HepG2 (cell line): Measurements from ENCODE around the gene PYY. TPM values are rescaled to one million over a fixed set of nuclear protein-coding genes. Genes with fewer than 3 reads are reported as not detected.

Source experiments
- AGO2 ChIP-seq: fragments of 200-400 bp; formaldehyde crosslinking; optimal IDR thresholded peaks from 2 replicates; pipeline ENCODE3; 2017; ENCODE audit warnings: mild to moderate bottlenecking, low read depth, low read length, moderate library complexity
- ARID5B ChIP-seq: IDR thresholded peaks from 2 replicates; pipeline ENCODE4 v1.4.0; 2020; ENCODE audit warnings: mild to moderate bottlenecking, missing genetic modification reagents
- E2F1 ChIP-seq: sonication (generic); formaldehyde crosslinking; IDR thresholded peaks from 2 replicates; pipeline ENCODE4 v1.5.0; 2020; ENCODE audit warnings: missing genetic modification reagents
- MAF1 ChIP-seq: sonication (generic); formaldehyde crosslinking; IDR thresholded peaks from 2 replicates; pipeline ENCODE4 v1.5.0; 2020; ENCODE audit warnings: missing genetic modification reagents, borderline replicate concordance
- NCOR1 ChIP-seq: fragments of 200-600 bp; sonication (generic); IDR thresholded peaks from 2 replicates; pipeline ENCODE4 v1.7.0; 2017; ENCODE audit warnings: antibody characterized with exemption, low read length, borderline replicate concordance
- NFATC3 ChIP-seq: sonication (generic); formaldehyde crosslinking; IDR thresholded peaks from 2 replicates; pipeline ENCODE4 v1.5.1; 2020; ENCODE audit warnings: mild to moderate bottlenecking, missing genetic modification reagents
- NRL ChIP-seq: sonication (generic); formaldehyde crosslinking; IDR thresholded peaks from 2 replicates; pipeline ENCODE4 v1.5.0; 2020; ENCODE audit warnings: missing genetic modification reagents, mild to moderate bottlenecking, moderate library complexity, borderline replicate concordance
- PAWR ChIP-seq: sonication (generic); formaldehyde crosslinking; IDR thresholded peaks from 2 replicates; pipeline ENCODE4 v1.4.0; 2020; ENCODE audit warnings: missing genetic modification reagents, mild to moderate bottlenecking, borderline replicate concordance
- PBX3 ChIP-seq: sonication (generic); formaldehyde crosslinking; IDR thresholded peaks from 2 replicates; pipeline ENCODE4 v1.8.1; 2023; ENCODE audit warnings: missing genetic modification reagents, inconsistent platforms, borderline replicate concordance
- POGK ChIP-seq: sonication (generic); formaldehyde crosslinking; conservative IDR thresholded peaks from 2 replicates; pipeline ENCODE4 v1.8.0; 2022; ENCODE audit warnings: mild to moderate bottlenecking, moderate library complexity, missing genetic modification reagents
- REPIN1 ChIP-seq: sonication (generic); formaldehyde crosslinking; IDR thresholded peaks from 2 replicates; pipeline ENCODE4 v1.8.0; 2022; ENCODE audit warnings: missing genetic modification reagents, low read depth, mild to moderate bottlenecking, borderline replicate concordance
- ZBTB44 ChIP-seq: sonication (generic); formaldehyde crosslinking; IDR thresholded peaks from 2 replicates; pipeline ENCODE4 v1.4.0; 2020; ENCODE audit warnings: missing genetic modification reagents
- ZKSCAN1 ChIP-seq: fragments of 150-350 bp; IDR thresholded peaks from 2 replicates; pipeline ENCODE4 v1.6.1; 2014; ENCODE audit warnings: low read length
- ZNF350 ChIP-seq: sonication (generic); formaldehyde crosslinking; IDR thresholded peaks from 2 replicates; pipeline ENCODE4 v1.4.0; 2020; ENCODE audit warnings: mild to moderate bottlenecking, low read depth, missing genetic modification reagents, borderline replicate concordance
- ZNF639 ChIP-seq: conservative IDR thresholded peaks from 2 replicates; pipeline ENCODE4 v1.6.1; 2018; ENCODE audit warnings: missing genetic modification reagents
- ZNF878 ChIP-seq: sonication (generic); formaldehyde crosslinking; IDR thresholded peaks from 2 replicates; pipeline ENCODE4 v1.8.1; 2023; ENCODE audit warnings: mild to moderate bottlenecking, missing genetic modification reagents, moderate library complexity
- polyA plus RNA-seq, 8 experiments: library from polyadenylated mRNA; depleted of rRNA in 3 of 8; stranded (reverse) in 7 of 8; unstranded in 1 of 8; fragments of >200 nt; fragmentation: Illumina TruSeq in 4 of 8; extraction: Trizol in 4 of 8; gene quantifications; 2 replicates each; pipeline versions ENCODE4 v1.2.1 to v1.2.3, GENCODE V29; 2011 to 2016; ENCODE audit warnings: low read depth in 4 of 8, missing spikeins in 1 of 8, mixed read lengths in 1 of 8; ENCODE audit not compliant: insufficient read depth in 1 of 8
- total RNA-seq, 5 experiments: library from RNA; depleted of rRNA; stranded (reverse); fragments of >200 nt; fragmentation: Illumina TruSeq; extraction: Trizol; gene quantifications; 2 replicates each; pipeline ENCODE4 v1.2.3, GENCODE V29; 2016; ENCODE audit warnings: low read depth in 1 of 5

PYY gene
- total and polyA plus RNA-seq, 2 of the 13 experiments (the other 11 are each of a cell fraction or from before 2014, with no cell fraction given), result 0.25 TPM; not detected in 1

- peak; percentile 91 for TF ChIP-seq ZNF639 (CRISPR knock-in tag)
- TF ChIP-seq ZNF350 (CRISPR knock-in tag), result peak; percentile 86
- no peak; the same call in 1 of the 2 replicates for TF ChIP-seq ZBTB44 (CRISPR knock-in tag)
- TF ChIP-seq NFATC3 (CRISPR knock-in tag), result no peak
- TF ChIP-seq PAWR, result no peak
- TF ChIP-seq MAF1, result peak; percentile 81; the same call in 1 of the 2 replicates
- TF ChIP-seq E2F1 (CRISPR knock-in tag), result peak; percentile 70
- TF ChIP-seq ZNF878 (CRISPR knock-in tag), result peak; percentile 96
- peak; percentile 98 for TF ChIP-seq POGK (CRISPR knock-in tag)
- TF ChIP-seq NRL (CRISPR knock-in tag), result peak; percentile 75
- TF ChIP-seq ZKSCAN1, result no peak
- peak; percentile 95 for TF ChIP-seq ARID5B (CRISPR knock-in tag)
- TF ChIP-seq PBX3, result no peak
- TF ChIP-seq REPIN1 (CRISPR knock-in tag), result peak; percentile 81
- TF ChIP-seq AGO2, result no peak
- no peak for TF ChIP-seq NCOR1
Observed at GRCh38 chr17:43983515-43984411, 30.0 kb upstream of the PYY start (continued).
